ES-I3 (cell line): ENCODE measurements around the gene FEV.
"Not testable (repeated sequence)": the region's sequence is repeated elsewhere in the genome, so short reads cannot be mapped to it uniquely, and the experiment has no call there.

Source experiments
- H3K36me3 ChIP-seq: 2 replicates; pipeline ENCODE4 v1.6.1; 2013; ENCODE audit warnings: mild to moderate bottlenecking, low read length, control low read depth, moderate library complexity; ENCODE audit not compliant: insufficient read depth
- H3K4me1 ChIP-seq: 2 replicates; pipeline ENCODE4 v1.6.1; 2013; ENCODE audit warnings: mild to moderate bottlenecking, control low read depth, low read length; ENCODE audit not compliant: insufficient read depth
- H3K9ac ChIP-seq: 2 replicates; pipeline ENCODE4 v1.6.1; 2013; ENCODE audit warnings: low read depth, mild to moderate bottlenecking, low read length, moderate library complexity
- H3K9me3 ChIP-seq: 2 replicates; pipeline ENCODE4 v1.6.1; 2013; ENCODE audit warnings: mild to moderate bottlenecking, low read length, moderate library complexity; ENCODE audit not compliant: control insufficient read depth, insufficient read depth

The FEV gene

DNA sequence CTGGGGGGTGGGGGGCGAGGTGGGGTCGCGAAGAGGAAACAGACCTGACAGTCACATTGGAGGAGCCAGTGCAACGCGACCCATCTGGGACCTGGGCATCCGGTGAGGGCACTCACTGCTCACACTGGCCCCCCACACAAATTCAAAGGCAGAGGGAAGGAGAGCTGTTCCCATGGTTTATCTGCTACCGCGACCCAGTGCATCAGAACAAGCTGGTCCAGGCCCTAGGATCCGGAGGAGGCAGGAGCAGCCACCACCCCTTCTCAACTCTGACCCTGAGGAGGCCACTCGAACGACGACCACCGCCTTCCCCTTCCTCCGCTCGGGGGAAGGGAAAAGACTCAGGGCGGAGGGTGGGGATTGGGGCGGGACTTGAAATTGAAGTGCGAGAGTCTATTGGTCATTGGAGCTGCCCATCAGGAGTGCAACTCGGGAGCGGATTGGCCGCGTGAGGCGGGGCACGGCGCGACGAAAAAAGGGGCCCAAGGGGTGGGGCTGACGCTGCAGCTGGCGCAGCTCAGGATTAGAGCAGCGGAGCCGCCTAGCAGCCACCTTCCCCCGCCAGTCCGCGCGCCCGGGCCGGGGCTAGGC, 25.7 kb downstream of the FEV start, which contains the start of gene CDK5R2:
Gene CDK5R2 (plus strand): TSS at position 526 of the 591 bp plus-strand sequence. CDS start 155 bp downstream, outside the sequence.
- H3K9ac ChIP-seq = peak within 1 kb of the TSS; percentile 90
- H3K36me3 ChIP-seq = no peaks in the 10 kb centered on the region
- peaks cover 14% of the 10 kb centered on the region for H3K4me1 ChIP-seq
- no peaks in the 10 kb centered on the region for H3K9me3 ChIP-seq

DNA sequence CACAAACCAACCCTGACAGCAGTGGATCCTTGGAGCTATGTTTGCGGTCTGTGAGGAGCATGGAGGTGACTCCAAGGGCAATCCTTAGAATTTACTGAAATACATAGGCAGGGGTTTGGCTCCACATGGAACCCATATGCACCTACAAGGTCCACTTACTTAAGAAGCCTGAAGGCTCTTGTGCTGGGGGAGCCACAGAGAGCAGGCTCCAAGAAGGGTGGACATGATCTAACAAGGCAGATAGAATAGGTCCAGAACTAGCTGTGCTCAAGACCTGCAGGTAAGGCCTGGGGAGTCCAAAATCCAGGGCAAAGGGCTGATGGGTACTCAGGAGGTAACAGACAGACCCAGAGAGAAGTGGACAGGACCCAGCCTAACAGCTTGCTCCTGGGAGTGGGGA, 26.7 kb downstream of the FEV start:
- no peak overlapping the region for H3K9ac ChIP-seq
- H3K4me1 ChIP-seq = peaks cover 5% of the 10 kb centered on the region
- no peaks in the 10 kb centered on the region for H3K36me3 ChIP-seq
- H3K9me3 ChIP-seq = no peaks in the 10 kb centered on the region

DNA sequence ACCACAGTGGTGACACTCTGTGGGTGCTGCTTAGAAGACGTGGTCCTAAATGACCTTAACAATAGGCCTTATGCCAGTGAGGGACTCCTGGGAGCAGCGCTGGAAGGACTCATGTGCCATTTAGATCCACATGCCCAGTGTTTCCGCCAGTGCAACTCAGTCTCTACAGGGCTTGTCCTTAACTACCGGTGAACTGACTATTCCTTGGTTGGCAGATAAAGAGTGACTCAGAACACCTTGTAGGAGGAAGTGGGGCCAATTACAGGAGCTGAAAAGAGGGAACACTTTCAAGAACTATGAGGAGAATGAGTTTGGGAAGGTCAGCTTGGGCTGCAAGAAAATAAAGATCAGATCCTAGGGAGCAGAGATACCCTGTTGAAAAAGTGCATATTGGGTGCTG, 27.3 kb downstream of the FEV start:
- Histone ChIP-seq H3K36me3 (no peaks in the 10 kb centered on the region), H3K9ac (no peak overlapping the region), H3K9me3 (no peaks in the 10 kb centered on the region), H3K4me1 (peaks cover 5% of the 10 kb centered on the region)

DNA sequence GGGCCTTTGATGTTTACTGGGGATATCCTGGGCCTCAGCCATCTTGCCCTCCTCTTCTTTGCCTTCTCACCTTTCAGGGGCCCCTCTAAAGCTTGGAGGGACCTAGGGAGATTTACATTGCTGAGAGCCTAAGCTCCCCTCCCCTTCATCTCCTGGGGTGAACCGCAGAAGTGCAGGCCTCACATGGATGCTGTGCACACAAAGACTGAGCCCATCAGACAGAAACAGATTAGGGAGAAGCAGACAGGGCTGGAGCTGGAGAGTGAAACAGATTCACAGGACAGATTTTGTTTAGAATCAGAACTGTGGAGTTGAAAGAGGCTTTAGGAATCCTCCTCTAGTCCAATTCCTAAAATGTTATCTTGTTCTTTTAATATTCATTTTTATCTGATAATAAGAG, 28.9 kb downstream of the FEV start:
- H3K36me3 ChIP-seq = no peaks in the 10 kb centered on the region
- peaks cover 1% of the 10 kb centered on the region; the same call in 1 of the 2 replicates for H3K4me1 ChIP-seq
- H3K9me3 ChIP-seq = no peaks in the 10 kb centered on the region
- no peak overlapping the region for H3K9ac ChIP-seq

DNA sequence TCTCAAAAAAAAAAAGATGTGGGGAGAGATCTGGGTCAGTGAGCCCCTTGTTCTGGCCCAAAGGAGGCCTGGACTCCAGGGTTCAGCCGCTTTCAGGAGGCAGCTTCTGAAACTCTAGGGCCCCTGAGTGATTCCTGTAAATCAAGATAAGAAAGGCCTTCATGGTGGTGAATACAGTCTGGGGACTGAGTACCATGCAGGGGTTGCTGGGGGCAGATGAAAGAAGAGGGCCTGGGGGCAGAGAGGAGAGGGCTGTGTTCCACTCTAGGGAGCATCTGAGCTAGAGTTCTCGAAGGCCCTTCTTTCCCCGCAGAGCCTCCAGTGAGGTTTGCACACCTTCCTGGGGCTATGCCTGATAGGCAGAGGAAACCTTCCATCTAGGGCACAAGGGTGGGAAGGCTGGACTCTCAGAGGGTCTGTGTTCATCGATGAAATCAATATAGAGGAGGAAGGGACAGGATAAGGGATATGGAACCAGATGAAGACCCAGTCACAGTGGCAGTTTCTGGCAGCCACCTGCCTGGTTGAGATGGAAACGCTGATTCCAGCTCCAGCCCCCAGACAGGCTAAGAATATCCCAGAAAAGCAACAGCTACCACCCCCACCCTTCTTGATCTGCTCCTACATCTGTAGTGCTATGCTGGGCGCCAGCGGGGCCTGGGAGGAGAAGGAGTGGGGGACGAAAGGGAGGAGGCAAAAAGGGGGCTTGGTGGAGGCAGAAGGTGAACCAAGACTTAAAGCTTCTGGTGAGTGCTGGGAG, 30.3 kb downstream of the FEV start:
- no peaks in the 10 kb centered on the region for H3K4me1 ChIP-seq
- no peaks in the 10 kb centered on the region for H3K36me3 ChIP-seq
- no peak overlapping the region for H3K9ac ChIP-seq
- no peaks in the 10 kb centered on the region for H3K9me3 ChIP-seq

DNA sequence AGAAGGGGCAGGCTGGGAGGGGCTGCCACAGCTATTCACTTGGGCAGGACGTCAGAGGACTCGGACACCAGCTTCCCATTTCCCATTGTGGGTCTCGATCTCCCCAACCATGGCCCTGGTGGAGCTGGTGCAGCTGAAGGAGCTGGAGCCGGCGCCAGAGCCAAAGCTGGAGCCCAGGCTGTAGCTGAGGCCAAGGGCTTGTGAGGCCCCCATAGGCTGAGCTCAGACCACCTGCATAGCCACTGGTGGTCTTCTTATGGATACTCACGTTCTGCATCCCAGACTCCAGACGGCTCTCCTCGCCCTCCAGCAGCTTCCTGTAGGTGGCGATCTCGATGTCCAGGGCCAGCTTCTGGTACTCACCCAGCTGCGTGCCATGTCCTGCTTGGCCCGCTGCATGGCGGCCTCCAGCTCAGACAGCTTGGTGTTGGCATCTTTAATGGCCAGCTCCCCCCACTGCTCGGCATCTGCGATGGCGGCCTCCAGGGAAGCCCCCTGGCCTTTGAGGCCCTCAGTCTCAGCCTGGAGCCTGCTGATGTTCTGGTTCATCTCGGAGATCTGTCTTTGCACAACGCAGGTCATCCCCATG, 31.5 kb downstream of the FEV start:
- H3K9ac ChIP-seq = no peak overlapping the region
- no peaks in the 10 kb centered on the region for H3K4me1 ChIP-seq
- H3K9me3 ChIP-seq = no peaks in the 10 kb centered on the region
- no peaks in the 10 kb centered on the region for H3K36me3 ChIP-seq

DNA sequence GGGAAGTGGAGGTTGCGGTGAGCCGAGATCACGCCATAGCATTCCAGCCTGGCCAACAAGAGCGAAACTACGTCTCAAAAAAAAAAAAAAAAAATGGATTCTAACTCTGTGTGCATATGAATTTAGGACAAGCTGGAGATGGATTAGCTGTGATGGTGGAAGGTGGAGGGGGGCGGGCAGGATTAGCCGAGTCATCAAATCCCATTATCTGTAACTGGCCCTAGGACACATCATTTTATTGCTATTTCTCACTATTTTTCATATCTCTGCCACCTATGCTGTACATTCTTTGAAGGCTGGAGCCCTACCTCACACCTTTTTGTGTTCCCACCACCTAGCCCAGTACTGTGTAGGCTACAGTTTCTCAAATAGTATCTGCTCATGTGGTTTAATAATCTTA, 32.8 kb downstream of the FEV start:
- Histone ChIP-seq H3K9ac (no peak overlapping the region), H3K4me1 (no peaks in the 10 kb centered on the region), H3K9me3 (no peaks in the 10 kb centered on the region), H3K36me3 (no peaks in the 10 kb centered on the region)

DNA sequence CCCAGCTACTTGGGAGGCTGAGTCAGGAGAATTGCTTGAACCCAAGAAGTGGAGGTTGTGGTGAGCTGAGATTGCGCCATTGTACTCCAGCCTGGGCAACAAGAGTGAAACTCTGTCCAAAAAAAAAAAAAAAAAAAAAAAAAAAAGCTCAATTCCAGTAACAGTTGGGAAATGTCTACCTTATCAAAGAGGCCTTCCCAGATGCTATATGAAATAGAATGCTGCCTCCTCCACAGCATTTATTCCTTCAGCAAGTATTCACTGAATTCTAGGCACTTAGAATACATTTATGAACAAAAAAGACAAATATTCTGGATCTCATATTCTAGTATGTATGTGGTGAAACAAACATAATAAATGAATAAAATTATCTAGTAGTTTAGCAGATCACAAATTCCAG, 38.4 kb downstream of the FEV start:
- Histone ChIP-seq H3K36me3 (no peaks in the 10 kb centered on the region), H3K4me1 (no peaks in the 10 kb centered on the region), H3K9me3 (no peaks in the 10 kb centered on the region), H3K9ac (no peak overlapping the region)

DNA sequence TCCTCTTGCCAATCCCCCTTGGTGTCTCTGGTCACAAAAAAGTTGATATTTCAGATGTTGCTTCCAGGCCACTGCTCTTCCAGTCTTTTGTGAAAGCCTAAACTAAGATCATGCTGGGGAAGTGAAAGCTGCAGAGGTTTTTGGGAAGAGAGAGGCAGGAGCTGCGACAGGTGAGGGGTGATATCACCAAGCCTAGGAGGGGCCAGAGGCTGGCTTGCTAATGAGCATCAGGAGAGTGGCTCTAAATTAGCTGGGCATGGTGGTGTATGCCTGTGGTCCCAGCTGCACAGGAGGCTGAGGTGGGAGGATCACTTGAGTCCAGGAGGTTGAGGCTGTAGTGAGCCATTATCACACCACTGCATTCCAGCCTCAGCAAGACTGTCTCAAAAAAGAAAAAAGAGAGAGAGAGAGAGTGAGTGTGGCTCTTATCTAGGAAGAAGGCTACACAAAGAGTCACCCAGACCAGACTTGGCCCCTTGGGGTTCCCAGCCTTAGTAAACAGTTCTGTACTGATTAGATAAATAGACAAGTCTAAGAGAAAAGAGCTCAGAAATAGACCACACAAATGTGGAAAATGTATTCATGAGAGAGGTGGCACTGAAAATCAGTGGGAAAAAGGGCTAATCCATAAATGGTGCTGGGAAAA, 40.1 kb downstream of the FEV start:
- Histone ChIP-seq H3K9ac (no peak overlapping the region), H3K4me1 (no peaks in the 10 kb centered on the region), H3K9me3 (no peaks in the 10 kb centered on the region), H3K36me3 (no peaks in the 10 kb centered on the region)

DNA sequence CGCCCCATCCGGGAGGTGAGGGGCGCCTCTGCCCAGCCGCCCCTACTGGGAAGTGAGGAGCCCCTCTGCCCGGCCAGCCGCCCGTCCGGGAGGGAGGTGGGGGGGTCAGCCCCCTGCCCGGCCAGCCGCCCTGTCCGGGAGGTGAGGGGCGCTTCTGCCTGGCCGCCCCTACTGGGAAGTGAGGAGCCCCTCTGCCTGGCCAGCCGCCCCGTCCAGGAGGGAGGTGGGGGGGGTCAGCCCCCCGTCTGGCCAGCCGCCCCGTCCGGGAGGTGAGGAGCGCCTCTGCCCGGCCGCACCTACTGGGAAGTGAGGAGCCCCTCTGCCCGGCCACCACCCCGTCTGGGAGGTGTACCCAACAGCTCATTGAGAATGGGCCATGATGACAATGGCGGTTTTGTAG, 53.2 kb downstream of the FEV start:
- not testable (repeated sequence) for H3K9ac ChIP-seq, H3K4me1 ChIP-seq, H3K9me3 ChIP-seq, H3K36me3 ChIP-seq
